HEK293 (cell line): ENCODE measurements around the gene CLN6.

Experiments
- ATF2 ChIP-seq: fragments of 450-650 bp; formaldehyde crosslinking; IDR thresholded peaks from 2 replicates; pipeline ENCODE4 v1.5.1; 2016; ENCODE audit warnings: missing biosample characterization, missing genetic modification characterization, low read depth
- YY1 ChIP-seq: fragments of 450-650 bp; formaldehyde crosslinking; IDR thresholded peaks from 2 replicates; pipeline ENCODE4 v1.5.1; 2018; ENCODE audit warnings: missing biosample characterization, missing genetic modification characterization
- ZNF18 ChIP-seq: fragments of 450-650 bp; formaldehyde crosslinking; IDR thresholded peaks from 2 replicates; pipeline ENCODE4 v1.5.1; 2016; ENCODE audit warnings: missing biosample characterization, missing genetic modification characterization
- ZNF2 ChIP-seq: fragments of 450-650 bp; formaldehyde crosslinking; IDR thresholded peaks from 2 replicates; pipeline ENCODE4 v1.5.1; 2016; ENCODE audit warnings: missing biosample characterization, missing genetic modification characterization
- ZNF555 ChIP-seq: fragments of 450-650 bp; formaldehyde crosslinking; conservative IDR thresholded peaks from 2 replicates; pipeline ENCODE4 v1.5.1; 2017; ENCODE audit warnings: missing biosample characterization, mild to moderate bottlenecking, missing genetic modification characterization, inconsistent platforms
- TF ChIP-seq, protein P1 (sequence below): fragments of 450-650 bp; formaldehyde crosslinking; IDR thresholded peaks from 2 replicates; pipeline ENCODE4 v1.5.1; 2016; ENCODE audit warnings: missing biosample characterization, missing genetic modification characterization
- TF ChIP-seq, protein P2 (sequence below): sonication (generic); formaldehyde crosslinking; IDR thresholded peaks from 2 replicates; pipeline ENCODE4 v1.8.1; 2022; ENCODE audit warnings: mild to moderate bottlenecking, moderate library complexity, missing genetic modification reagents

GRCh38 chr15:68229386-68230156, at the start of gene CLN6:
- TF ChIP-seq ATF2 (tag by site-specific recombination) (no peak), ZNF555 (no peak), ZNF2 (tag by site-specific recombination) (peak; percentile 30; the same call in 1 of the 2 replicates), ZNF18 (tag by site-specific recombination) (no peak), YY1 (tag by site-specific recombination) (0 out of 2 replicates have a peak, but pooled peaks have one; percentile 43)
- TF ChIP-seq, protein P1, sequence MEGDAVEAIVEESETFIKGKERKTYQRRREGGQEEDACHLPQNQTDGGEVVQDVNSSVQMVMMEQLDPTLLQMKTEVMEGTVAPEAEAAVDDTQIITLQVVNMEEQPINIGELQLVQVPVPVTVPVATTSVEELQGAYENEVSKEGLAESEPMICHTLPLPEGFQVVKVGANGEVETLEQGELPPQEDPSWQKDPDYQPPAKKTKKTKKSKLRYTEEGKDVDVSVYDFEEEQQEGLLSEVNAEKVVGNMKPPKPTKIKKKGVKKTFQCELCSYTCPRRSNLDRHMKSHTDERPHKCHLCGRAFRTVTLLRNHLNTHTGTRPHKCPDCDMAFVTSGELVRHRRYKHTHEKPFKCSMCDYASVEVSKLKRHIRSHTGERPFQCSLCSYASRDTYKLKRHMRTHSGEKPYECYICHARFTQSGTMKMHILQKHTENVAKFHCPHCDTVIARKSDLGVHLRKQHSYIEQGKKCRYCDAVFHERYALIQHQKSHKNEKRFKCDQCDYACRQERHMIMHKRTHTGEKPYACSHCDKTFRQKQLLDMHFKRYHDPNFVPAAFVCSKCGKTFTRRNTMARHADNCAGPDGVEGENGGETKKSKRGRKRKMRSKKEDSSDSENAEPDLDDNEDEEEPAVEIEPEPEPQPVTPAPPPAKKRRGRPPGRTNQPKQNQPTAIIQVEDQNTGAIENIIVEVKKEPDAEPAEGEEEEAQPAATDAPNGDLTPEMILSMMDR (tag by site-specific recombination) = peak; percentile 82
- TF ChIP-seq, protein P2, sequence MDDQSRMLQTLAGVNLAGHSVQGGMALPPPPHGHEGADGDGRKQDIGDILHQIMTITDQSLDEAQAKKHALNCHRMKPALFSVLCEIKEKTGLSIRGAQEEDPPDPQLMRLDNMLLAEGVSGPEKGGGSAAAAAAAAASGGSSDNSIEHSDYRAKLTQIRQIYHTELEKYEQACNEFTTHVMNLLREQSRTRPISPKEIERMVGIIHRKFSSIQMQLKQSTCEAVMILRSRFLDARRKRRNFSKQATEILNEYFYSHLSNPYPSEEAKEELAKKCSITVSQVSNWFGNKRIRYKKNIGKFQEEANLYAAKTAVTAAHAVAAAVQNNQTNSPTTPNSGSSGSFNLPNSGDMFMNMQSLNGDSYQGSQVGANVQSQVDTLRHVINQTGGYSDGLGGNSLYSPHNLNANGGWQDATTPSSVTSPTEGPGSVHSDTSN (CRISPR knock-in tag) = peak; percentile 95
